COR-L47 (cell line): ENCODE measurements around the gene IGFBP3.

Source experiments
- DNase-seq: peaks from one replicate; lab custom pipeline; 2025; lab: John Stamatoyannopoulos, UW

The IGFBP3 gene

GRCh38 chr7:45922810-45923209 is 1.7 kb upstream of the IGFBP3 start:
- DNase-seq: no peak

GRCh38 chr7:45921699-45922519 is 837 bp upstream of the IGFBP3 start:
- DNase-seq: peak; percentile 18

- peak; percentile 5 for DNase-seq
Measured at GRCh38 chr7:45921381-45921698, 268 bp upstream of the IGFBP3 start.

- no peak for DNase-seq
Measured at GRCh38 chr7:45919993-45920459, 1.0 kb downstream of the IGFBP3 start.

- no peak for DNase-seq
Measured at GRCh38 chr7:45919231-45919784, 1.8 kb downstream of the IGFBP3 start.

GRCh38 chr7:45918556-45918955 is 2.5 kb downstream of the IGFBP3 start:
- no peak for DNase-seq

- peak; percentile 66 for DNase-seq
Measured at GRCh38 chr7:45917658-45918057, 3.4 kb downstream of the IGFBP3 start.

- DNase-seq: no peak
Measured at GRCh38 chr7:45917064-45917463, 4.0 kb downstream of the IGFBP3 start.

GRCh38 chr7:45915606-45916005 is 5.5 kb downstream of the IGFBP3 start:
- DNase-seq: no peak

GRCh38 chr7:45914911-45915310 is 6.2 kb downstream of the IGFBP3 start:
- no peak for DNase-seq

- no peak for DNase-seq
Measured at GRCh38 chr7:45912972-45913371, 8.1 kb downstream of the IGFBP3 start.

GRCh38 chr7:45911311-45911710 is 9.8 kb downstream of the IGFBP3 start:
- DNase-seq: no peak

GRCh38 chr7:45910855-45911254 is 10.2 kb downstream of the IGFBP3 start:
- DNase-seq: no peak

GRCh38 chr7:45909561-45909960 is 11.5 kb downstream of the IGFBP3 start:
- DNase-seq: no peak

- no peak for DNase-seq
Measured at GRCh38 chr7:45902820-45903219, 18.3 kb downstream of the IGFBP3 start.

GRCh38 chr7:45901566-45901965 is 19.5 kb downstream of the IGFBP3 start:
- DNase-seq: no peak

GRCh38 chr7:45898222-45898621 is 22.9 kb downstream of the IGFBP3 start:
- no peak for DNase-seq

- peak; percentile 17 for DNase-seq
Measured at GRCh38 chr7:45897042-45897690, 23.9 kb downstream of the IGFBP3 start.

- DNase-seq: no peak
Measured at GRCh38 chr7:45894665-45895062, 26.4 kb downstream of the IGFBP3 start.

GRCh38 chr7:45893996-45894664 is 26.9 kb downstream of the IGFBP3 start:
- no peak for DNase-seq

GRCh38 chr7:45893374-45893995 is 27.6 kb downstream of the IGFBP3 start:
- DNase-seq: no peak

GRCh38 chr7:45892407-45893035 is 28.6 kb downstream of the IGFBP3 start:
- DNase-seq: no peak
